Trophoblast cell (in vitro differentiated cells and primary cell): Measurements from ENCODE around the gene TMEM106B.

ENCODE experiments used
- DNase-seq, 2 donors: peaks; one replicate each; pipeline ENCODE4 v3.0.0-alpha.2; 2016
- H2AFZ ChIP-seq: 2 replicates; pipeline ENCODE4 v1.6.1; 2013; ENCODE audit warnings: low read length, moderate library complexity, mild to moderate bottlenecking; ENCODE audit not compliant: insufficient read depth, poor library complexity
- H2AK5ac ChIP-seq: 2 replicates; pipeline ENCODE4 v1.6.1; 2013; ENCODE audit warnings: mild to moderate bottlenecking, low read length
- H2BK120ac ChIP-seq: 2 replicates; pipeline ENCODE4 v1.6.1; 2013; ENCODE audit warnings: low read length, mild to moderate bottlenecking, moderate library complexity; ENCODE audit not compliant: insufficient read depth, poor library complexity
- H2BK12ac ChIP-seq: 2 replicates; pipeline ENCODE4 v1.6.1; 2013; ENCODE audit warnings: mild to moderate bottlenecking, low read length, moderate library complexity
- H2BK5ac ChIP-seq: 2 replicates; pipeline ENCODE4 v1.6.1; 2013; ENCODE audit warnings: low read length, low read depth, moderate library complexity, mild to moderate bottlenecking; ENCODE audit not compliant: poor library complexity
- H3K14ac ChIP-seq: 2 replicates; pipeline ENCODE4 v1.6.1; 2013; ENCODE audit warnings: mild to moderate bottlenecking, low read length
- H3K18ac ChIP-seq: 2 replicates; pipeline ENCODE4 v1.6.1; 2013; ENCODE audit warnings: mild to moderate bottlenecking, low read length
- H3K23ac ChIP-seq: 2 replicates; pipeline ENCODE4 v1.6.1; 2013; ENCODE audit warnings: low read length
- H3K27ac ChIP-seq: 2 replicates; pipeline ENCODE4 v1.5.1; 2013; ENCODE audit warnings: low read depth, mild to moderate bottlenecking, inconsistent platforms, low read length, moderate library complexity
- H3K27me3 ChIP-seq: 2 replicates; pipeline ENCODE4 v1.6.1; 2013; ENCODE audit warnings: inconsistent platforms, mild to moderate bottlenecking, low read length, moderate library complexity; ENCODE audit not compliant: insufficient read depth
- H3K36me3 ChIP-seq, 2 experiments: 1 replicate in 1 of 2; 2 replicates in 1 of 2; pipeline ENCODE4 v1.6.1; 2013; ENCODE audit warnings: low read length in 2 of 2, mild to moderate bottlenecking in 2 of 2, moderate library complexity in 1 of 2; ENCODE audit not compliant: insufficient read depth in 2 of 2, control insufficient read depth in 1 of 2
- H3K4ac ChIP-seq: 2 replicates; pipeline ENCODE4 v1.6.1; 2013; ENCODE audit warnings: low read depth, mild to moderate bottlenecking, low read length, moderate library complexity
- H3K4me1 ChIP-seq, 2 experiments: 1 replicate in 1 of 2; 2 replicates in 1 of 2; pipeline ENCODE4 v1.6.1; 2013; ENCODE audit warnings: low read length in 2 of 2, mild to moderate bottlenecking in 2 of 2, moderate library complexity in 1 of 2; ENCODE audit not compliant: insufficient read depth in 2 of 2, control insufficient read depth in 1 of 2
- H3K4me2 ChIP-seq: 2 replicates; pipeline ENCODE4 v1.6.1; 2013; ENCODE audit warnings: inconsistent platforms, mild to moderate bottlenecking, low read length, moderate library complexity
- H3K4me3 ChIP-seq: 2 replicates; pipeline ENCODE4 v1.5.1; 2013; ENCODE audit warnings: mild to moderate bottlenecking, low read depth, low read length, inconsistent platforms
- H3K79me1 ChIP-seq: one replicate; pipeline ENCODE4 v1.6.1; 2013; ENCODE audit warnings: low read length
- H3K79me2 ChIP-seq: 2 replicates; pipeline ENCODE4 v1.6.1; 2013; ENCODE audit warnings: low read length, mild to moderate bottlenecking; ENCODE audit not compliant: control insufficient read depth, insufficient read depth, poor library complexity
- H3K9ac ChIP-seq: 2 replicates; pipeline ENCODE4 v1.6.1; 2013; ENCODE audit warnings: mild to moderate bottlenecking, low read length
- H3K9me3 ChIP-seq: 2 replicates; pipeline ENCODE4 v1.6.1; 2013; ENCODE audit warnings: low read depth, mild to moderate bottlenecking, control low read depth, inconsistent platforms, low read length; ENCODE audit not compliant: insufficient read depth
- H4K12ac ChIP-seq: 2 replicates; pipeline ENCODE4 v1.6.1; 2013; ENCODE audit warnings: low read depth, mild to moderate bottlenecking, low read length, moderate library complexity
- H4K8ac ChIP-seq: 2 replicates; pipeline ENCODE4 v1.6.1; 2013; ENCODE audit warnings: low read depth, mild to moderate bottlenecking, low read length, moderate library complexity
- H4K91ac ChIP-seq: one replicate; pipeline ENCODE4 v1.6.1; 2013; ENCODE audit warnings: low read depth, mild to moderate bottlenecking, low read length, moderate library complexity
- WGBS: extraction: QIAGEN DNeasy Blood & Tissue Kit; methylation state at CpG from one replicate; pipeline ENCODE4 v1.1.7; 2013; ENCODE audit warnings: missing lambda C conversion rate; ENCODE audit not compliant: insufficient read length, insufficient coverage; ENCODE audit errors: extremely low coverage; 5-methylcytosine and 5-hydroxymethylcytosine counted together

Gene TMEM106B

GRCh38 chr7:12291870-12292269, 80.8 kb downstream of the TMEM106B start:
- peaks cover 4% of the 10 kb centered on the region for H3K9me3 ChIP-seq
- no peak overlapping the region for H2BK12ac ChIP-seq
- no peak overlapping the region for H3K9ac ChIP-seq
- H2AFZ ChIP-seq, result no peak overlapping the region
- H3K14ac ChIP-seq, result no peak overlapping the region
- H3K23ac ChIP-seq, result no peak overlapping the region
- H3K27ac ChIP-seq, result no peak overlapping the region
- H3K18ac ChIP-seq, result no peak overlapping the region
- no peak overlapping the region for H4K8ac ChIP-seq
- H3K4me2 ChIP-seq, result no peak overlapping the region
- no CpG with 5 or more reads among the region's 1 CpG for WGBS
- H3K4me1 ChIP-seq, result peaks cover 0 to 3% of the 10 kb centered on the region in 2 experiments
- no peak overlapping the region for H3K4me3 ChIP-seq
- no peak overlapping the region for H3K4ac ChIP-seq
- H2BK120ac ChIP-seq, result no peak overlapping the region
- H3K79me1 ChIP-seq, result no peaks in the 10 kb centered on the region
- H4K12ac ChIP-seq, result no peak overlapping the region
- no peaks in the 10 kb centered on the region for H3K27me3 ChIP-seq
- DNase-seq, result peak in 1 of 2 donors; percentile 22
- no peak overlapping the region for H4K91ac ChIP-seq
- H2BK5ac ChIP-seq, result no peak overlapping the region
- H3K79me2 ChIP-seq, result no peaks in the 10 kb centered on the region
- H3K36me3 ChIP-seq, result no peaks in the 10 kb centered on the region
- H2AK5ac ChIP-seq, result no peak overlapping the region
